GM12872 (cell line): ENCODE data around the gene SVIL.

Source experiments
- TF ChIP-seq, protein P1 (sequence below): IDR thresholded peaks from 3 replicates; pipeline ENCODE4 v1.5.1; 2011; ENCODE audit warnings: low read depth, mild to moderate bottlenecking, low read length, moderate library complexity; ENCODE audit not compliant: insufficient read depth

Gene SVIL

DNA sequence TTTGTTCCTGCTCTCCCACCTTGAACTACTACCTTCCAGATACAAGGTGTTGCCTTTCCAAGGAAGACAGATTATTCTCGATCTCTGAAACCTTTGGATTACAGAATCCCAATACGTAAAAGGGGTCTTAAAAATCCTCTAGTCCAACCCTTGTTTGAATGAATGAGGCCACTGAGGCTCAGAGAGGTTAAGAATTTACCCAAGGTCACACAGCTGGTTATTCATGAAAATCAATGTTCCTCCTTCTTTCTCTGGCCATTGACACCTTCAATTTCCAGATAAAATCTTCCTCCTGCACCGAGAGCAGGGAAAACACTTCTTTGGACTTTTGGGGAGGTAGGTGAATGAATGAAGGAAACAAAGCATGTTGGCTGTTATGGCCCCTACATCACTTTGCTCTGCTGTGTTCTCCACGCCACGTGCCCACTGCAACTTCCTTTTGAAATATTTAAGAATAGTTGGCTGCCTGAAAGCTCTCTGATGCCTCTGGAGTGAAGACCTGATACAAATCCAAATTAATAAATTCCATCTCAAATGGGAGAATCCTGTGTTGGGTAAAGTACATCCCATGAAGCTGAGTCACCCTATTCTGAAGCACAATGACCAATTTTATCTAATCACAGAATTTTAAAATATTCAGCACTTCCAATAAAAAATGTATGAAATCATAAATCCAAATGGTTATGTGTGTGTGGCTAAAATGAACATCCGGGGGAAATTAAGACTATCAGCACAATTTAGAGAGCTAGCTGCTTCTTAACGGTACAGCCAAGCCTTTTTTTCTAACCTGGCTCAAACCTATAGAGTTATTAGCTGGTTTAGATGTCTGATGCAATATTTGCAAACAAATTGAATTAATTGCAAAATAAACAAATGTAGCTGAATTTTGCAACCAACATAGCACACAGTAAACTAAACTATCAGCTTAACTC is 7.3 kb downstream of the SVIL start:
- TF ChIP-seq, protein P1, sequence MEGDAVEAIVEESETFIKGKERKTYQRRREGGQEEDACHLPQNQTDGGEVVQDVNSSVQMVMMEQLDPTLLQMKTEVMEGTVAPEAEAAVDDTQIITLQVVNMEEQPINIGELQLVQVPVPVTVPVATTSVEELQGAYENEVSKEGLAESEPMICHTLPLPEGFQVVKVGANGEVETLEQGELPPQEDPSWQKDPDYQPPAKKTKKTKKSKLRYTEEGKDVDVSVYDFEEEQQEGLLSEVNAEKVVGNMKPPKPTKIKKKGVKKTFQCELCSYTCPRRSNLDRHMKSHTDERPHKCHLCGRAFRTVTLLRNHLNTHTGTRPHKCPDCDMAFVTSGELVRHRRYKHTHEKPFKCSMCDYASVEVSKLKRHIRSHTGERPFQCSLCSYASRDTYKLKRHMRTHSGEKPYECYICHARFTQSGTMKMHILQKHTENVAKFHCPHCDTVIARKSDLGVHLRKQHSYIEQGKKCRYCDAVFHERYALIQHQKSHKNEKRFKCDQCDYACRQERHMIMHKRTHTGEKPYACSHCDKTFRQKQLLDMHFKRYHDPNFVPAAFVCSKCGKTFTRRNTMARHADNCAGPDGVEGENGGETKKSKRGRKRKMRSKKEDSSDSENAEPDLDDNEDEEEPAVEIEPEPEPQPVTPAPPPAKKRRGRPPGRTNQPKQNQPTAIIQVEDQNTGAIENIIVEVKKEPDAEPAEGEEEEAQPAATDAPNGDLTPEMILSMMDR, result no peak

DNA sequence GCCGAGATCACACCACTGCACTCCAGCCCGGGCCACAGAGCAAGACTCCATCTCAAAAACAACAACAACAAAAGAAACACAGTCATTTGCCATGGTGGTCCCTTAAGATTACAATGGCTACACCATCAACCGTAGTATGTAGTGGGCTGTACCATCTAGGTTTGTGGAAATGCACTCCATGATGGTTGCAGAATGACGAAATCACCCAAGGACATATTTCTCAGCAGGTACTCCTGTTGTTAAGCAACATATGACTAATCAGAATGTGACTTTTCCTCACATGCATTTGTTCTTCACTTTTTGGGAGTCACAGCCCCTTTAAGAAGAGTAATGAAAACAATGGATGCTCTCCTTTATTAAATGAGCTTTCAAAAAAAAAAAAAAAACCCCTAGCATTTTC is 11.0 kb downstream of the SVIL start:
- TF ChIP-seq, protein P1, result no peak

GRCh38 chr10:29622382-29622922 is 12.3 kb downstream of the SVIL start:
- TF ChIP-seq, protein P1, result no peak

GRCh38 chr10:29621161-29621560 is 13.6 kb downstream of the SVIL start:
- TF ChIP-seq, protein P1, result no peak

DNA sequence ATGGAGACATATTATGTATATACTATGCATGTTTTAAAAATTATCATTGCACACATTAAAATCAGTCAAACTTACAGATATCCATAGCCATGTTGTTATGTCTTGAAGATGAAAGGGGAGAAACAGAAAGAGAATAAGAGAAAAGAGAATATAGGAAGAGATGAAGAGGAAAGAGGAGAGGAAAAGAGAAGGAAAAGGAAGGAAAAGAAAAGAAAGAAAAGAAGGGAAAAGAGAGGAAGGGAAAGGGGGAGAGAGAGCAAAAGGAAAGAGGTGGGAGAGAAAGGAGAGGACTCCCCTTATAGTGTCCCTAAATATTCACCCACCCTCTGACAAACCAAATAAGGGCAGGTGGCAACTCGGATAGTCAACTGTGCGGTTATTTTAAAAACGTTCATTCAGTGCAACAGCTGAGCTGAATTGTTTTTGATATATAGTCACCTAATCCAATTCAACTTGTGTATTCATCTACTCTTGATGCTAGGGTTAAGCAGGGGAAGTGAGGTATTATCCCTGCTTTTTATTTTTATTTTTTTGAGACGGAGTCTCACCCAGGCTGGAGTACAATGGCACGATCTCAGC is 14.6 kb downstream of the SVIL start:
- TF ChIP-seq, protein P1, result no peak

DNA sequence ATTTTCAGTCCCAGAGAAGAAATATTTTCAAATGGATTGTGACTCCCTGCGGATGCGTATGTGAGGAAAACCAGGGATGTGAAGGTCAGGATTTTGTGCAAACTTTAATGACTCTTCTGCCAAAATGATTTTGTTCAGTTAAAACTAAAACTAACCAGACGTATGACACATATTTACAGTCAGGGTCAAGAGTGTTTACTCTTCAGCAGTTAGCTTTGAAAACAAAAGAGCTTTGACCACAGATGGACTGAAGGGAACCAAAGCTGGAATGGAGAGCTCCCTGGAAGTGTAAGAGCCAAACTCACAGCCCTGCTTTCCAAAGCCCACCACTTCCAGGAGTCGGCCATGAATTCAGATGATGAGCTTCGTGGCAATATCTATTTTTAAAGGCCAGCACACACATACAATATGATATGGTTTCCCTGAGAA is 15.5 kb downstream of the SVIL start:
- TF ChIP-seq, protein P1, result no peak
